SK-N-SH (cell line): Measurements from ENCODE around the gene PLPPR5. TPM values are rescaled to one million over a fixed set of nuclear protein-coding genes. Genes with fewer than 3 reads are reported as not detected.

ENCODE experiments used
- CTCF ChIA-PET: fragments of 300-600, 350-600 bp; formaldehyde crosslinking; extraction: SDS; loops from one replicate; lab custom pipeline; 2021; lab: Yijun Ruan, JAX
- POLR2A ChIA-PET: fragments of 350-600 bp; sonication (Branson Sonifier 250); formaldehyde crosslinking; extraction: SDS; loops from one replicate; lab custom pipeline; 2020; ENCODE audit warnings: antibody characterized with exemption, inconsistent platforms; lab: Yijun Ruan, JAX
- DNase-seq: peaks from one replicate; pipeline ENCODE4 v3.0.0; 2012
- H2AFZ ChIP-seq: fragments of 200-600 bp; sonication (generic); 2 replicates; pipeline ENCODE4 v1.8.1; 2016; ENCODE audit warnings: antibody characterized with exemption, mild to moderate bottlenecking, low read depth
- H3F3A ChIP-seq: fragments of 200-600 bp; sonication (generic); replicated peaks from 2 replicates; pipeline ENCODE3; 2016; ENCODE audit warnings: antibody characterized with exemption, mild to moderate bottlenecking; ENCODE audit not compliant: insufficient read depth
- H3K27ac ChIP-seq, 2 experiments: fragments of 200-500 bp in 1 of 2; fragments of 200-600 bp in 1 of 2; sonication (Bioruptor generic) in 1 of 2; sonication (generic), shearing (Covaris generic) in 1 of 2; 2 replicates each; pipeline versions ENCODE4 v1.5.1 to v1.6.1; 2014 to 2016; ENCODE audit warnings: low read depth in 2 of 2, inconsistent platforms in 1 of 2, low read length in 1 of 2, mild to moderate bottlenecking in 1 of 2, mixed read lengths in 1 of 2
- H3K27me3 ChIP-seq: fragments of 200-600 bp; sonication (generic), shearing (Covaris generic); 2 replicates; pipeline ENCODE4 v1.6.1; 2016; ENCODE audit warnings: mixed run types; ENCODE audit not compliant: insufficient read depth
- H3K36me3 ChIP-seq, 2 experiments: fragments of 200-500 bp in 1 of 2; fragments of 200-600 bp in 1 of 2; sonication (Bioruptor generic) in 1 of 2; sonication (generic) in 1 of 2; replicated peaks in 1 of 2; 2 replicates each; pipeline versions ENCODE3 to v1.5.1; 2014 to 2016; ENCODE audit warnings: low read length in 1 of 2, mild to moderate bottlenecking in 1 of 2; ENCODE audit not compliant: insufficient read depth in 2 of 2, control insufficient read depth in 1 of 2
- H3K4me1 ChIP-seq, 2 experiments: fragments of 200-500 bp in 1 of 2; fragments of 200-600 bp in 1 of 2; sonication (Bioruptor generic) in 1 of 2; sonication (generic), shearing (Covaris generic) in 1 of 2; 2 replicates each; pipeline versions ENCODE4 v1.5.1 to v1.6.1; 2014 to 2016; ENCODE audit warnings: low read depth in 1 of 2, low read length in 1 of 2, mixed run types in 1 of 2; ENCODE audit not compliant: insufficient read depth in 2 of 2, control insufficient read depth in 1 of 2
- H3K4me2 ChIP-seq: fragments of 200-600 bp; sonication (generic), shearing (Covaris generic); 2 replicates; pipeline ENCODE4 v1.6.1; 2017; ENCODE audit warnings: mixed run types
- H3K4me3 ChIP-seq, 2 experiments: fragments of 200-500 bp in 1 of 2; fragments of 200-600 bp in 1 of 2; sonication (Bioruptor generic) in 1 of 2; sonication (generic), shearing (Covaris generic) in 1 of 2; 2 replicates each; pipeline versions ENCODE4 v1.5.1 to v1.8.1; 2014 to 2016; ENCODE audit warnings: low read depth in 2 of 2, inconsistent platforms in 1 of 2, low read length in 1 of 2, mild to moderate bottlenecking in 1 of 2, mixed read lengths in 1 of 2, moderate library complexity in 1 of 2
- H3K79me2 ChIP-seq: fragments of 200-600 bp; sonication (generic); 2 replicates; pipeline ENCODE4 v1.8.1; 2017; ENCODE audit warnings: mild to moderate bottlenecking; ENCODE audit not compliant: insufficient read depth
- H3K9ac ChIP-seq: fragments of 200-600 bp; sonication (generic); 2 replicates; pipeline ENCODE4 v1.6.1; 2017; ENCODE audit warnings: mixed run types
- H3K9me2 ChIP-seq: fragments of 200-600 bp; sonication (generic); 2 replicates; pipeline ENCODE4 v1.6.1; 2017; ENCODE audit warnings: mixed run types
- H3K9me3 ChIP-seq: fragments of 200-600 bp; sonication (generic); 2 replicates; pipeline ENCODE4 v1.6.1; 2017; ENCODE audit warnings: mixed run types, mild to moderate bottlenecking, moderate library complexity
- H4K20me1 ChIP-seq: fragments of 200-600 bp; sonication (generic); 2 replicates; pipeline ENCODE4 v1.6.1; 2017; ENCODE audit warnings: mild to moderate bottlenecking, mixed run types; ENCODE audit not compliant: insufficient read depth
- CTCF ChIP-seq: fragments of 200-600 bp; sonication (generic); IDR thresholded peaks from 2 replicates; pipeline ENCODE4 v1.6.1; 2017; ENCODE audit warnings: antibody characterized with exemption, mild to moderate bottlenecking, moderate library complexity
- EP300 ChIP-seq, 2 experiments: IDR thresholded peaks; 2 replicates each; pipeline versions ENCODE4 v1.4.0 to v1.6.1; 2012; ENCODE audit warnings: borderline replicate concordance in 1 of 2, low read depth in 1 of 2, low read length in 1 of 2
- FOXJ3 ChIP-seq: sonication (generic); formaldehyde crosslinking; IDR thresholded peaks from 2 replicates; pipeline ENCODE4 v1.5.1; 2020; ENCODE audit warnings: mild to moderate bottlenecking, missing genetic modification reagents
- FOXM1 ChIP-seq: IDR thresholded peaks from 2 replicates; pipeline ENCODE4 v1.4.0; 2012; ENCODE audit warnings: low read depth, mild to moderate bottlenecking
- GABPA ChIP-seq: IDR thresholded peaks from 2 replicates; pipeline ENCODE4 v1.4.0; 2012; ENCODE audit warnings: low read depth, mild to moderate bottlenecking
- GATA2 ChIP-seq: sonication (generic); formaldehyde crosslinking; IDR thresholded peaks from 2 replicates; pipeline ENCODE4 v1.5.0; 2020; ENCODE audit warnings: mild to moderate bottlenecking, missing genetic modification reagents
- IRF3 ChIP-seq: fragments of 150-350 bp; IDR thresholded peaks from 2 replicates; pipeline ENCODE4 v1.6.1; 2016; ENCODE audit warnings: mild to moderate bottlenecking, low read depth, low read length
- MAX ChIP-seq: IDR thresholded peaks from 2 replicates; pipeline ENCODE4 v1.4.0; 2012; ENCODE audit warnings: low read depth
- NRF1 ChIP-seq: IDR thresholded peaks from 2 replicates; pipeline ENCODE4 v1.6.1; 2012; ENCODE audit warnings: low read depth, mild to moderate bottlenecking, low read length
- POLR2AphosphoS5 ChIP-seq: IDR thresholded peaks from 2 replicates; pipeline ENCODE4 v1.6.1; 2012; ENCODE audit warnings: low read depth, low read length
- RAD21 ChIP-seq: IDR thresholded peaks from 2 replicates; pipeline ENCODE4 v1.6.1; 2012; ENCODE audit warnings: mild to moderate bottlenecking, low read length
- RCOR1 ChIP-seq: fragments of 150-350 bp; IDR thresholded peaks from 2 replicates; pipeline ENCODE4 v1.6.1; 2017; ENCODE audit warnings: antibody characterized with exemption, low read length
- REST ChIP-seq: IDR thresholded peaks from 2 replicates; pipeline ENCODE4 v1.6.1; 2012; ENCODE audit warnings: mild to moderate bottlenecking, low read depth, low read length, moderate library complexity
- RFX5 ChIP-seq: IDR thresholded peaks from 2 replicates; pipeline ENCODE4 v1.6.1; 2012; ENCODE audit warnings: mild to moderate bottlenecking, improper control_type of control experiment, low read length
- TCF12 ChIP-seq: IDR thresholded peaks from 2 replicates; pipeline ENCODE4 v1.4.0; 2012
- USF1 ChIP-seq: IDR thresholded peaks from 2 replicates; pipeline ENCODE4 v1.4.0; 2012; ENCODE audit warnings: low read depth, borderline replicate concordance
- USF2 ChIP-seq: fragments of 150-350 bp; IDR thresholded peaks from 2 replicates; pipeline ENCODE4 v1.6.1; 2017; ENCODE audit warnings: antibody characterized with exemption, low read length, low read depth, borderline replicate concordance
- YY1 ChIP-seq: IDR thresholded peaks from 2 replicates; pipeline ENCODE4 v1.4.0; 2012; ENCODE audit warnings: low read depth, mild to moderate bottlenecking
- WGBS: methylation state at CpG from one replicate; pipeline ENCODE4 v1.1.6; 2017; ENCODE audit warnings: low lambda C conversion rate; 5-methylcytosine and 5-hydroxymethylcytosine counted together
- polyA plus RNA-seq, 3 experiments: library from polyadenylated mRNA; depleted of rRNA; stranded (reverse); fragments of >200 nt; gene quantifications; 2 replicates each; pipeline ENCODE4 v1.2.3, GENCODE V29; 2012

Gene PLPPR5
- polyA plus RNA-seq, 1 of the 3 experiments (the other 2 are of a cell fraction), result 0.23 TPM

- H3K4me3 ChIP-seq, result no peak overlapping the region
- no peak overlapping the region for H3K4me2 ChIP-seq
- no peak for TF ChIP-seq IRF3
- TF ChIP-seq RFX5, result no peak
- no peak for TF ChIP-seq TCF12
- no peak for TF ChIP-seq MAX
- TF ChIP-seq NRF1, result no peak
- no peak for TF ChIP-seq RCOR1
- no peak for TF ChIP-seq GATA2
- TF ChIP-seq GABPA, result no peak
- TF ChIP-seq FOXJ3 (CRISPR knock-in tag), result no peak
- TF ChIP-seq POLR2AphosphoS5, result no peak
- TF ChIP-seq REST, result no peak
- no peak for TF ChIP-seq USF2
- TF ChIP-seq USF1, result no peak
- no peak for TF ChIP-seq RAD21
- TF ChIP-seq FOXM1, result no peak
- TF ChIP-seq CTCF, result no peak
- no peak for TF ChIP-seq YY1
- TF ChIP-seq EP300 (IDR thresholded peaks at IDR 0.05; ENCODE audit: borderline replicate concordance in 1 of 2, low read depth in 1 of 2, low read length in 1 of 2), result no peak
- H3K9me3 ChIP-seq, result no peaks in the 10 kb centered on the region
- no peak overlapping the region for H2AFZ ChIP-seq
- CTCF ChIA-PET, result no interaction called here
- no peaks in the 10 kb centered on the region for H3K27me3 ChIP-seq
- no peaks in the 10 kb centered on the region for H3F3A ChIP-seq
- H3K4me1 ChIP-seq, result peaks cover 0 to 2% of the 10 kb centered on the region in 2 experiments; a peak in 2 of 4 replicates
- no peaks in the 10 kb centered on the region for H4K20me1 ChIP-seq
- no peaks in the 10 kb centered on the region for H3K9me2 ChIP-seq
- H3K79me2 ChIP-seq, result no peaks in the 10 kb centered on the region
- WGBS, result 50% methylated on average over 4 of the region's 4 CpGs
- no peaks in the 10 kb centered on the region for H3K36me3 ChIP-seq
- H3K27ac ChIP-seq, result no peak overlapping the region
- no peak overlapping the region for H3K9ac ChIP-seq
- POLR2A ChIA-PET, result no interaction called here
- no peak for DNase-seq
These were observed 40.5 kb downstream of the PLPPR5 start for GRCh38 chr1:98964198-98964597.
